Middle frontal gyrus (tissue), 1 donor: ENCODE measurements around the gene CYS1.
"Not testable (repeated sequence)": the region's sequence is repeated elsewhere in the genome, so short reads cannot be mapped to it uniquely, and the experiment has no call there.

Experiments used
- DNase-seq: peaks from one replicate; pipeline ENCODE4 v3.0.0-alpha.2; 2015; ENCODE audit warnings: low spot score; ENCODE audit errors: extremely low spot score

The CYS1 gene

DNA sequence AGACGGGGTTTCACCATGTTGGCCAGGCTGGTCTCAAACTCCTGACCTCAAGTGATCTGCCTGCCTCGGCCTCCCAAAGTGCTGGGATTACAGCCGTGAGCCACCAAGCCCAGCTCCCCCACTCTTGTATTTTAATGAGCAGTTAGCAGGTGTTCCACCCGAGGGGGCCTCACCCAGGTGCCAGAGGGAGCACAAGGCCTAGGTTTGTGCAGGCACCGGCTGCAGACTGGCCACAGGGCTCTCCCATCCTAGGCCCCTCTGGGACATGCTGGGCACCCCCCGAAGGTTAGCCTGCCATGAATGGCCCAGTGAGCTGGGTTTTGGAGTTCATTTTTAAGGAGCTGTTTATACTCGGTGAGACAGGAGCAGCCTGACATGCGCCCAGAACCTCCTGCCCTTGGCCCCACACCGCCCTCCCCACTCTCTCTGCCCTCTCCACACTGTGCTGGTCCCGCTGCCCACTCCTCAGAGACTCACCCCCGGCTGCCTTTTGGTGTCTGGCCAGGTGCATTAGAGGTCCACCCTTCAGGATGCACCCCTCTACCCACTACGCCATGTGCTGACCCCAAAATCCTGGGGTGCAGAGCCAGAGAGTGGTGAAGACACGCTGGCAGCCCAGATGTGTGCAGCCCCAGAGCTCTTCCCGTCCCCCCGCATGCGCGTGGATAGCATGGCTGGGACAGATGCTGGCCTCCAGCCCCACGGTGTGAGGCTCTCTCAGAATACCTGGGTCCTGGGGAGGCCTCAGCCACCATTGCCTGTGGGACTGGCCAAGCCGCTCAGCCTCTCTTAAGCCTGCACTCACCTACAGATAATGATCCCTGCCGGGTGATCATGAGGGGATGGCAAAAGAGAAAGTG lies 48.1 kb downstream of the CYS1 start:
- DNase-seq = no peak

GRCh38 chr2:10030798-10031197 lies 49.4 kb downstream of the CYS1 start:
- not testable (repeated sequence) for DNase-seq

GRCh38 chr2:10030311-10030736 lies 49.9 kb downstream of the CYS1 start:
- DNase-seq = no peak

GRCh38 chr2:10029875-10030223 lies 50.4 kb downstream of the CYS1 start:
- DNase-seq = no peak

GRCh38 chr2:10028988-10029874 lies 51.0 kb downstream of the CYS1 start:
- DNase-seq = no peak

- DNase-seq = no peak
Measured at GRCh38 chr2:10028407-10028987, 51.7 kb downstream of the CYS1 start.

DNA sequence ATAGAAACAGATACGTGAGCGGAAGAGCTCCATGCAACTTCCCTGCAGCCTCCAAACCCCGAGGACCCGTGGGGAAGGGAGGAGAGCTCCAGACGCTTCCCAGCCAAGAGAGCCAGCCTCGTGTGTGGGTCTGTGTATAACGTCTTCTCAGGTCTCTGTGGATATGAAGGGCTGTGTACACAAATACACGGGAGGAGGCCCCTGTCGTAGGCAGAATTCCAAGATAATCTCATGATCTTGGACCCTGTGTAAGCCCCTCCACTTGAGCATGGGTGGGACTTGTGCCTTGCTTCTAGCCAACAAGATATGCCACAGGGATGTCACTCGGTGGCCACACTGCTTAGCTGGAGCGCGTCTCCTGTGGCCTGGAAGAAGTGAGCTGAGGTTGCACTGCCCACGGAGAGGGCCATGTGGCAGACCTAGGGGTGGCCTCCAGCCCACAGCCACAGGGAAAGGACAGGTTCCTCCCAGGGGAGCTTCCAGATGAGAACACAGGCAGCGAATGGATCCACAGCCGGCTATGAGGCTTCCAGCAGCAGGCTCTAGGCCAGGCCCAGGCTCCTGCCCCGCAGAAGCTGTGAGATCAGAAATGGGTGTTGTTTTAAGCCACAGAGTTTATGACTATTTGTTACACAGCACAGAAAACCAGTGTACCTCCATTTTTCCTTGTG lies 52.4 kb downstream of the CYS1 start:
- DNase-seq = no peak

- DNase-seq = no peak
Measured at GRCh38 chr2:10026940-10027569, 53.2 kb downstream of the CYS1 start.

GRCh38 chr2:10022966-10023662 lies 57.1 kb downstream of the CYS1 start:
- DNase-seq = no peak

GRCh38 chr2:10022445-10022844 lies 57.8 kb downstream of the CYS1 start:
- DNase-seq = no peak

- DNase-seq = no peak
Measured at GRCh38 chr2:10022041-10022421, 58.2 kb downstream of the CYS1 start.

DNA sequence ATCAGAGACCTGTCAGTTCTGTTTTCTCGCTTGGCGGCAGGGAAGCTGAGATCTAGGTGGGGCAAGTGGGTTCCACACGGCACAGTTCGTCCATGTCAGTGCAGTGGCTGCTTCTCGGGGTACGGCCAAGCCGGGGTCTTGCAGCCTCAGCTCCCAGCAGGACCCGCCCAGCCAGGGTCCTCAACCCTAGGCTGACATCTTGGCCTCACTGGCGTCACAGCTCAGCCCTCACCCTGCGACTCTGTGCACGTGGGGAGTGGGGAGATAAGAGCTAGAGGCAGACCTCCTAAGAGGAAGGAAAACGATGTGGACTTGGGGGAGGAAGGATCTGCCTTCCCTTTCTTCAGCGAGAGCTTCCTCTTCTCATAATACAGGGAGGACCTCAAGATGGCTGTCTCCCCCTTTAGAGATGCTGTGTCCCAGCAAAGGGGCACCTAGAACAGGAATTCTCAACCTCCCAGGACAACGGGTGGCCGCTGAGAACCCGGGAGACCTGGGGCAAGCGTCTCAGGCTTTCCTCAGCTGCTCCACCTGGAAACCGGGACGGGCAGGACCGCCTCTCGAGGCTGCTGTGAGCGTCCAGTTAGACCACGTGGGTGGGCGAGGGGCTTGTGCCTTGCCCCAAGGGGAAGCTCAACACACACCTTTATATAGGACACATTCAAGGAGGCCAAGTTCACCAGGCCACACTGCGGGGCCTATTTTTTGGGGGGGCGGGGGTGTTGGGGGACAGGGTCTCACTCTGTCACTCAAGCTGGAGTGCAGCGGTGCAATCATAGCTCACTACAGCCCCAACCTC lies 60.4 kb downstream of the CYS1 start:
- DNase-seq = no peak

GRCh38 chr2:10019174-10019573 lies 61.0 kb downstream of the CYS1 start:
- DNase-seq = no peak

DNA sequence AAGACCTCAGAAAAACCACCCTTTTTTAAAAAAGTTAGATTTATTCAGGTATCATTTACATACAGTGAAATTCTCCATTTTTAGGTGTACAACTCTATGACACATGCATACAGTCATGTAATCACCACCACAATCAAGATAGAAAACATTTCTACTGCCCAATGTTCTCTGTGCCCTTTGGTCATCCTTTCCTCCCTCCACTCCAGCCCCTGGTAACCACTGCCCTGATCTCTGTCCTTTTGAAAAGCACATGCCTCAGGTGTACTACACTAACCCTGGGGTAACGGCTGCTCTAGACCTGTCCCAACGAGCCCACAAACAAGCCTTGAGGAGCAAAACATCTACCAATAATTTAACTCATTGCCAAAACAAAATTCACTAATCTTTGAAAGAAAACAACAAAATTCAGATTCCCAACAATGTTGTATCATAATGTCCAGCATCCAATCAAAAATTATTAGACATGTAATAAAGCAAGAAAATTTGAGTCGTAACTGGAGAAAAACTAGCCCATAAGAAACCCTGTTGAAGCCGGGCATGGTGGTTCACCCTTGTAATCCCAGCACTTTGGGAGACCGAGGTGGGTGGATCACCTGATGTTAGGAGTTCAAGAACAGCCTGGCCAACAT lies 62.8 kb downstream of the CYS1 start:
- DNase-seq = no peak

- DNase-seq = no peak
Measured at GRCh38 chr2:10016802-10017258, 63.4 kb downstream of the CYS1 start.

DNA sequence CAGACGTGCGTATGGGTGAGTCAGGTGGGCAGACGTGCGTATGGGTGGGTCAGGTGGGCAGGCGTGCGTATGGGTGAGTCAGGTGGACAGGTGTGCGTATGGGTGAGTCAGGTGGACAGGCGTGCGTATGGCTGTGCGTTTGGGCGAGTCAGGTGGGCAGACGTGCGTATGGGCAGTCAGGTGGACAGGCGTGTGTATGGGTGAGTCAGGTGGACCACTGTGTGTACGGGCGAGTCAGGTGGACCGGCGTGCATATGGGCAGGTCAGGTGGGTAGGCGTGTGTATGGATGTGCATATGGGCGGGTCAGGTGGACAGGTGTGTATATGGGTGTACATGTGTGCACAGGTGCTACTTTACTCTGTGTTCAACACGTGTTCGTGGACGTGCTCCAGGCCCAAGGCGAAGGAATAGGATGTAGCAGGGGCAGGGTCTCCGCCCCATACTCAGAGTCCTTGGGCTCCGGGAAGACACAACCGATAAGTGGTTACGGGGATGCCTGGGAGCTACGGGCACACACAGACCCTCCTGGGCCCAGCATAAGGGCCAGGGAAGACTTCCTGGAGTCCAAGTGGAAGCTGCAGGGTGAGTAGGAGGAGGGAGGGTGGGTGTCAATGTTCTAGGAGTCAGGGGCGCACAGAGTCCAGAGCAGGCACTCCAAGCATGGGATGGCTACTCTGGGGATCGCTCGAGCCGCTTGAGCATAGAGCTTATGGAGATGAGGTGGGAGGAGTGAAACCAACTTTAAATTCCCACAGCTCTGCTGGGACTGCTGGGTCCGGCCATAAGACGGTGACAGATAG lies 64.0 kb downstream of the CYS1 start:
- no peak for DNase-seq

DNA sequence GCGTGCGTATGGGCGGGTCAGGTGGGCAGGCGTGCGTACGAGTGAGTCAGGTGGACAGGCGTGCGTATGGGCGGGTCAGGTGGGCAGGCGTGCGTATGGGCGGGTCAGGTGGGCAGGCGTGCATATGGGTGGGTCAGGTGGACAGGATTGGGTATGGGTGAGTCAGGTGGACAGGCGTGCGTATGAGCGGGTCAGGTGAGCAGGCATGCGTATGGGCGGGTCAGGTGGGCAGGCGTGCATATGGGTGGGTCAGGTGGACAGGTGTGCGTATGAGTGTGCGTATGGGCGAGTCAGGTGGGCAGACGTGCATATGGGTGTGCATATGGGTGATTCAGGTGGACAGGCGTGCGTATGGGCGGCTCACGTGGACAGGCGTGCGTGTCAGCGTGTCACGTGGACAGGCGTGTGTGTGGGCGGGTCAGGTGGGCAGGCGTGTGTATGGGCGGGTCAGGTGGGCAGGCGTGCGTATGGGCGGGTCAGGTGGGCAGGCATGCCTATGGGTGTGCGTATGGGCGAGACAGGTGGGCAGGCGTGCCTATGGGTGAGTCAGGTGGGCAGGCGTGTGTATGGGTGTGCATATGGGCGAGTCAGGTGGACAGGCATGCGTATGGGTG lies 64.7 kb downstream of the CYS1 start:
- DNase-seq = not testable (repeated sequence)
